ENCODE data around the gene GOPC.

DNA sequence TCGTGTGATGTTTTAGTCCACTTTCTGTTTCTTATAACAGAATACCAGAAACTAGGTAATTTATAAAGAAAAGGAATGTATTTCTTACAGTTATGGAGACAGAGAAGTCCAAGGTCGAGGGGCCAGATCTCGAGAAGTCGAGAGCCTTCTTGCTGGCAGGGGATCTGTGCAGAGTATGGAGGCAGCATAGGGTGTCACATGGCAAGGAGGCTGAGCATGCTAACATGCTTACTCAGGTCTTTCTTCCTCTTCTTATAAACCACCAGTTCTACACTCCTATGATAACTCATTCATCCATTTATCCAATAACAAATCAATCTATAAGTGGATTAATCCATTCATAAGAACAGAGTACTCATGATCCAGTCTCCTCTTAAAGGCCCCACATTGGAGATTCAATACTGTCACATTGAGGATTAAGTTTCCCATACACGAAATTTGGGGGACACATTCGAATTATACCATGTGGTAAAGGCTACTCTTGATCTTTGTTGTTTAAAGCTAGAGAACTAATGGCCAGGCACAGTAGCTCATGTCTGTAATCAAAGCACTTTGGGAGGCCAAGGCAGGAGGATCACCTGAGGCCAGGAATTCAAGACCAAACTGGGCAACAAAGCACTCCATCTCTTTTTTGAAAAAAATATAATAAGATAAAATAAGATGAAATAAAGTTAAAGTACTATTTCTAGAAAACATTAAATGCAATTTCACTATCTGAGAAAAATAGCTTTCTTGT, 2.1 kb downstream of the GOPC start:
- TF ChIP-seq CTCF (IDR thresholded peaks at IDR 0.05) (no peak), POLR2A (IDR thresholded peaks at IDR 0.05) (no peak), POLR2AphosphoS5 (IDR thresholded peaks at IDR 0.05) (no peak), EP300 (IDR thresholded peaks at IDR 0.05) (no peak)

Measured in gastroesophageal sphincter (tissue), 3 donors.